C1 segment of cervical spinal cord (tissue), 14 donors: ENCODE measurements around the gene SNX30.

Experiments
- DNase-seq, 14 donors: peaks; one replicate each; lab custom pipeline; 2025; lab: John Stamatoyannopoulos, UW

Gene SNX30

GRCh38 chr9:112853882-112854585 lies 103.5 kb downstream of the SNX30 start:
- no peak for DNase-seq

DNA sequence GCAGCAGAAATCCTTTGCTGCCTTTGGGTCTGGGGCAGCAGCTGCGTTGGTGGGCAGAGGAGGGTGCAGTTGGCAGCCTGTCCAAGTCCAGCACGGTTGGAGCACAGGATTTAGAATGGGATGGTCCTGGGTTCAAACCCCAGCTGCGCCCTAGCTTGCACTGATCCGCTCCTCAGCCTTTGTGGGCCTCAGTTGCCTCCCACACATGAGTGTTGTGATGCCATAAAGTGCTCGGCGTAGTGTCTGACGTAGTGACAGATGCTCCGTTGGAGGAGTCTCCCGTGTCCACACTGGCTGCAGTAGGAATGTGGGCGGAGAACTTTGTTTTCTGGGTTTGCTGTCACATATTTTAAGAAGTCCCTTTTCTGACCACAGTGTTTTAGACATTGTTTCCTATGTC lies 104.1 kb downstream of the SNX30 start:
- DNase-seq = no peak

- no peak for DNase-seq
These were observed 105.6 kb downstream of the SNX30 start for GRCh38 chr9:112856200-112856599.

GRCh38 chr9:112856843-112857242 lies 106.3 kb downstream of the SNX30 start:
- DNase-seq = no peak

DNA sequence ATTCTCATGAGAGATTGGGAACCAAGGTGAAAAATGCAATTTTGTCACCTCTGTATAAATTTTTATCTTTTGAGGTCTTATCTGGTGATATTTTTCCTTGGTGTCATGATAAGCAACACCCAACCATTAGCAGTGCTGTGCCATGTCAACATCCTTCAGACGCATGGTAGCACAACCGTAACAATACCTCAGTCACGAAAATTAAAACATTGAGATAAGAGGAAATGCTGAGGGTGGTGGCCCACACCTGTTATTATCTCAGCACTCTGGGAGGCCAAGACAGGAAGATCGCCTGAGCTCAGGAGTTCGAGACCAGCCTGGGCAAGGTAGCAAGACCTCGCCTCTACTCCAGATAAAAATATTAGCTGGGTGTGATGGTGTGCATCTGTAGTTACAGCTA lies 107.4 kb downstream of the SNX30 start:
- no peak for DNase-seq

DNA sequence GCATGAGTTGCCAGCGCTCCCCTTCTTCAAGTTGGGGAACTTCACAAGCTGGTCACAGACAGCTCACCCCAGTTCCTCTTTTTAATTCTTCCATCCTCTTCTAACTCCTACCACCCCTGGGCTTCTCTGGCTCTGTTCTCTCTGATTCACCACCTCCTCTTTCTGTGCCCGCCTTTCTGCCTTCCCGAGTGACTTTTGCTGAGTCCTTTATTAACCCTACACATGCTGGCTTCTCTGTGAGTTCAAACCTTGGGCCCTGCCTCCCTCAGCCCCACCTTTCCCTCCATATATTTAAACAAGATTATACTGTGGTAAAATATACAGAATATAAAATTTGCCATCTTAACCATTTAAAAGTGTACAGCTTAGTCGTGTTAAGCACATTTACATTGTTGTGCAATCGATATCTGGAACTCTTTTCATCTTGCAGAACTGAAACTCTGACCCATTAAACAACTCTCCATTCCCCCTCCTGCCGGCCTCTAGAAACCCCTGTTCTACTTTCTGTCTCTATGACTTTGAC lies 108.1 kb downstream of the SNX30 start:
- peak in 3 of 14 donors; percentile 2 to 14 (median 9) for DNase-seq

DNA sequence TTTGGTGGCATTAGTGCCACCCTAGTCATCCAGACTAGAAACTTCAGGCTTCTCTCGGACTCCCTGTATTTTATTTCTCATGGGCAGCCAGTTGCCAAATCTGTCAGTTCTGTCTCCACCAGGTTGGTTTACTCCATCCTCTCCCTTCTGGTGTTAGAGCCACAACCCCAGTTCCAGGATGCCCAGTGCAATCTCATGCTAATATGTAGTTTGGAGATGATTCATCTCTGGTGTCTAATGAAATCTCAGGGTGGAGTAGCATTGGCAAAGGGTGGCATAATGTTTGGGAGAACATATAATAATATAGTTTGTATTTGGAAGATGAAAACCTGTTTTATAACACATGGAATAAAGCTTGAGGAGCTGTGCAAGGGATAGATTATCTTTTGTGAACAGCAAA lies 109.9 kb downstream of the SNX30 start:
- no peak for DNase-seq

DNA sequence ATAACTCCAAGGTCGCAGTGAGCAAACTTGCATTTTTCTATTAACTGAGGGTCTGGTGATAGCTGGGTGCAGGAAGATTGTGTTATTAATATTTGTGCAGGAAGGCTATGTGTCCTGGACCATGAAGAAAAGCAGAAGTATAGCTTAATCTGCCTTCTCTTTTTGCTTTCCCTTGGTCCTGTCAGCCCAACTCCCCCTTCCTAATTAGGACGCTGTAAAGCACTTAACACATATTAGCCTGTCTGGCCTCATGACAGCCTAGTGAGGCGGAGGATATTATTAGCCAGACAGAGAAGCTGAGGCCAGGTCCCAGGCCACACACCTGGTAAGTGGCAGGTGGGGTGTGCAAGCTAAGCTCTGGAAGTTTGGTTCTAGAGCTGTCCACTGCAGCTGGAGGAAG lies 110.6 kb downstream of the SNX30 start:
- no peak for DNase-seq

- DNase-seq = peak in 5 of 14 donors; percentile 5 to 33 (median 25)
These were observed 111.3 kb downstream of the SNX30 start for GRCh38 chr9:112861638-112862555.

DNA sequence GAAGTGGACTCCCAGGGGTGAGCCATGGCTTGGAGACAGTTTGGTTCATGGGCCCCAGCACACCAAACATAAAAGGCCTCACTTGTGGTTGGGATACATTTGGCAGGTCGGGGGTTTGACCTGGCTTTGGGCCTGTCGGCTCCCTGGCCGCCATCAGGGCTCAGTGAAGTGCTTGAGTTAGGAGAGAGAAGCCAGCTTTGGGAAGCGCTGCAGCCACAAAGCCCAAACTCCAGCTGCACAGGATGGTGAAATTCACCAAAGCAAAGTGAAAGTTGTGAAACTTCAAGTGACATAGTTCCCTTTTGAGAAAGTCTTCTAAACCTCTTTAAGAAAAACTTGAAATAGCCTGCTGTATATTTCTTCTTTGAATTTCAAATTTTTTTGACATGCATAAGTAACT lies 112.7 kb downstream of the SNX30 start:
- peak in 2 of 14 donors; percentile 9 to 10 for DNase-seq

GRCh38 chr9:112863746-112864145 lies 113.2 kb downstream of the SNX30 start:
- no peak for DNase-seq

GRCh38 chr9:112864403-112864802 lies 113.8 kb downstream of the SNX30 start:
- DNase-seq = no peak

- DNase-seq = no peak
These were observed 114.4 kb downstream of the SNX30 start for GRCh38 chr9:112864982-112865381.

DNA sequence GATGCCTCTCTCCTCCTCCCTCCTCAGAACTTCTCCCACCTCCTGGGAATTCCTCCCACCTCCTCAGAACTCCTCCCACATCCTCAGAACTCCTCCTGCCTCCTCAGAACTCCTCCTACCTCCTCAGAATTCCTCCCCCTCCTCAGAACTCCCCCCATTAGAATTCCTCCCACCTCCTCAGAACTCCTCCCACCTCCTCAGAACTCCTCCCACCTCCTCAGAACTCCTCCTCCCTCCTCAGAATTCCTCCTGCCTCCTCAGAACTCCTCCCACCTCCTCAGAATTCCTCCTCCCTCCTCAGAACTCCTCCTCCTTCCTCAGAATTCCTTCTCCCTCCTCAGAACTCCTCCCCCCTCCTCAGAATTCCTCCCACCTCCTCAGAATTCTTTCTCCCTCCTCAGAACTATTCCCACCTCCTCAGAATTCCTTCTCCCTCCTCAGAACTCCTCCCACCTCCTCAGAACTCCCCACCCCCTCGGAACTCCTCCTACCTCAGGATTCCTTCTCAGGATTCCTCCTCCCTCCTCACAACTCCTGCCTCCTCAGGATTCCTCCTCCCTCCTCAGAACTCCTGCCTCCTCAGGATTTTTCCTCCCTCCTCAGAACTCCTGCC lies 116.2 kb downstream of the SNX30 start:
- no peak for DNase-seq

- DNase-seq = no peak
These were observed 116.9 kb downstream of the SNX30 start for GRCh38 chr9:112867275-112867991.

DNA sequence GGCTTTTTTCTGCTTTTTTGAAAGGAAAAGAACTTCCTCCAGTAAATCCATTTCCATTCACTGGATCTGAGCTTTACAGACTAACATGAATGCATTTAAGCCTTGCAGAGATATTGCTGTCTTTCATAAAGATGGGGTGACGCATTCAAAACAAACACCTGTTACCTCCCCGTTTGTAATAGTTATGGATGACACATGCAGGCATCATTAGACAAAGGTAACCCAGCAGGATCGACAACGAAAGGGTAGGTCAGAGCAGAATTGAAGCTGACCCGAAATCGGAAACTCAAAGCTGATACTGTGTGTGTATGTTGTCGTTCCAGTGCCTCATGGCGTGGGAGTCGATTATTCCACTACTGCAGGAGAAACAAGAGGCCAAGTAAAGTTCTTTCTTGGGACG lies 117.9 kb downstream of the SNX30 start:
- DNase-seq = no peak

DNA sequence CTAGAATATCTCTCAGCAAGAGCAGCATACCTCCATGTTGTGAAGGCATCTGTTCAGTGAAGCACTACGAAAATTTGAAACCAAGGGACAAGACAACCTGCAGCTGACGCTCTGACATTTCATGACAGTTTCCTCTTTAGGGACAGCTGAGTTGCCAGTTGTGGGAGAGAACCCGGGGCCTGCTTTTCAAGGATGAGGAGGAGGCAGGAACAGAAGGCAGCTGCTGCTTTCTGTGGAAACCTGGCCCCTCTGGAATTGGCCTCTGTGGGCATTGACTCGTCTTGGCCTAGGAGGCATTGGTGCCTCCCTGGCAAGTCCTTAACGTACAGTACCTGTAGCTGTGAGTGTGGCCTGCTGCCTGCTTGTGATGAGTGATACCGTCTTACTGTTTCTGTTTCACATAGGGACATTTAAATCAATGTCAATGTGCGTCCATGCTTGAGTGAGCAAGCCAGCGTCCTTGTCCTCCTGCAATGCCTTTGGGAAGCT lies 118.5 kb downstream of the SNX30 start:
- DNase-seq = no peak

DNA sequence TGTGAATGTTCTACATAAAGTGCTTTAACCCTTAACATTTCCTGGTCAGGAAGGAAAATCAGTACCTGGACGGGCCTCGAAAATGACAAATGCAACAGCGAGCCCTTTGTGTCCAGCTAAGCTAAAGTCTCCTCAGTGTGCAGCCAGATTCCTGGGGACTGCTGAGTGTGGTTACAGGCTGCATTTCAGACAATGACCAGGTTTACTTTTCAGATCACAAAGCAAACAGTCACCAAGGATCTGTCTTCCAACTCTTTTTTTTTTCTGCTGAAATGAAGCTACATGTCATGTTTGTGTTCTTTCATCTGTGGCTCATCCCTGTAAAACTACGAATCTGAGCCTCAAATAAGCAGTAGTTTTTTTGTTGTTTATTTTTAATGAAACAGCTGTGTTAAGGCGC lies 119.4 kb downstream of the SNX30 start:
- no peak for DNase-seq

GRCh38 chr9:112870556-112870955 lies 120.0 kb downstream of the SNX30 start:
- DNase-seq = peak in 1 of 14 donors; percentile 42

- DNase-seq = no peak
These were observed 121.5 kb downstream of the SNX30 start for GRCh38 chr9:112872019-112872418.

GRCh38 chr9:112873773-112874405 lies 123.3 kb downstream of the SNX30 start:
- DNase-seq = no peak
